T-helper 22 cell (primary cell): Measurements from ENCODE around the gene IPO8.
"Not testable (repeated sequence)": the region's sequence is repeated elsewhere in the genome, so short reads cannot be mapped to it uniquely, and the experiment has no call there.

Source experiments
- DNase-seq: peaks from one replicate; pipeline ENCODE4 v3.0.0-alpha.2; 2020; ENCODE audit warnings: low read depth

The IPO8 gene

DNA sequence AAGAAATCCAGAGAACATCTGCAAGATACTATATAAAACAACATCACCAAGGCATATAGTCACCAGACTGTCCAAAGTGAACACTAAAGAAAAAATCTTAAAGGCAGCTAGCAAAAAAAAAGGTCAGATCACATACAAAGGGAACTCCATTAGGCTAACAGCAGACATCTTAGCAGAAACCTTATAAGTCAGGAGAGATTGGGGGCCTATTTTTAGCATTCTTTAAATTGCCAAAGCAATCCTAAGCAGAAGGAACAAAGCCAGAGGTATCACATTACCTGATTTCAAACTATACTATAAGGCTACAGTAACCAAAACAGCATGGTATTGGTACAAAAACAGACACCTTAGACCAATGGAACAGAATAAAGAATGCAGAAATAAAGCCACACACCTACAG, 92.5 kb downstream of the IPO8 start:
- no peak for DNase-seq

DNA sequence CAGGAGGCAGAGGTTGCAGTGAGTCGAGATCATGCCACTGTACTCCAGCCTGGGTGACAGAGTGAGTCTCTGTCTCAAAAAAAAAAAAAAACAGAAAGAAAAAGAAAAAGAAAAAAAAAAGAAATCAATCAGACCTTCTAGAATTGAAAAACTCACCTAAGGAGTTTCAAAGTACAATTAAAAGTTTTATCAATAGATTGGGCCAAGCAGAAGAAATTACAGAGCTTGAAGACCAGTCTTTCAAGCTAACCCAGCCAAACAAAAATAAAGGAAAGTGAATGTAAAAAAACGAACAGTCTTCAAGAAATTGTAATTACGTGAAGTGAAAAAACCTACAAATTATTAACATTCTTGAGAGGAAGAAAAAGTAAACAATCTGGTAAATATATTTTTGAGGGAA, 93.0 kb downstream of the IPO8 start:
- no peak for DNase-seq

DNA sequence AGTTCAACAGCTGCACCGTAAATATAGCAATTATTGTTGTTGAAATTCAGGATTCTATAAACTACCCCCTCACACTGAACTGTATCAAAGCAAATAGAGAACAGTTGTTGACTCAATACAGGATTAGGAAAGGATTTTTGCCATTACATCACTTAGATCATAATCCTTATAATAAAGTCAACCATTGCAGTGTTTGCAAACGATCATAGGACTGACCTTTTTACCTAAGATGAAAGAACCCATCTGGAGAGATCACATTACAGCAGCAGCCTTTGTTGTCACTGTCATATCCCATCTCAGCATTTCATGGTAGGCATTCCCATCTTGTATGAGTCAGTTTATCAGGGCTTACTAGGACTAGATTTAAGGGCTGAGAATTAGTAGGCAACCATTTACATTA, 96.1 kb downstream of the IPO8 start:
- no peak for DNase-seq

DNA sequence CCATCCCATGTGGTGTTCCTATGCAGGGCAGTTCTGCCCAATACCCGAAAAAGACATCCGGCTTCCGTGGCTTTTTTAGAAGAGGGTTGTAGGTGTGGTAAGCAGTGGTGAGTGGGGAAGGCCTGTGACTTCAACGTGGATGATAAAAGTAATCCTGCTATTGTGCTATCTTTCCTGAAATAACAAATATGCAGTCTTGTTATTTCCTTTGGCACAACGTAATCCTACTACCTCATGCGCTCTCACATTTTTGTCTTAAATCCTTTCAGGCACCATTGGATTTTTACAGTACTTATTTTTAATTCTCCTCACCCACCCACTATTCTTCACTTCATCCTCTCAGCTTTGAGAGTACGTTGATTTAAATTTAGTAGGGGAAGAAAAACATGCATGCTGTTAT, 96.8 kb downstream of the IPO8 start:
- DNase-seq = no peak

DNA sequence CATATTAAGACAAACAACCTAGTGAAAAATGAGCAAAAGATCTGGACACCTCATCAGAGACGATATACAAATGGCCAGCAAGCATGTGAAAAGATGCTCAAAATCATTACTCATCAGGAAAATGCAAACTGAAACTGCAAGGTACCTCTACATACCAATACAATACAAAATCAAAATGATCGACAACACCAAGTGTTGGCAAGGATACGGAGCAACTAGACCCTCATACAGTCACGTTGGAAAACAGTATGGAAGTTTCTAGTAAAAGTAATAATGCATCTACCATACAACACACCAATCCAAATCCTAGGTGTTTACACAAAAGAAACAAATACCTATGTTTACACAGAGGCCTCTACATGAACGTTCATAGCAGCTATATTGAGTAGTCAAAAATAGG, 99.9 kb downstream of the IPO8 start:
- no peak for DNase-seq

GRCh38 chr12:30594509-30594908, 101.2 kb downstream of the IPO8 start:
- DNase-seq = no peak

- DNase-seq = not testable (repeated sequence)
These were observed 107.1 kb downstream of the IPO8 start for GRCh38 chr12:30588572-30588971.

GRCh38 chr12:30587782-30588181, 107.9 kb downstream of the IPO8 start:
- DNase-seq = no peak

DNA sequence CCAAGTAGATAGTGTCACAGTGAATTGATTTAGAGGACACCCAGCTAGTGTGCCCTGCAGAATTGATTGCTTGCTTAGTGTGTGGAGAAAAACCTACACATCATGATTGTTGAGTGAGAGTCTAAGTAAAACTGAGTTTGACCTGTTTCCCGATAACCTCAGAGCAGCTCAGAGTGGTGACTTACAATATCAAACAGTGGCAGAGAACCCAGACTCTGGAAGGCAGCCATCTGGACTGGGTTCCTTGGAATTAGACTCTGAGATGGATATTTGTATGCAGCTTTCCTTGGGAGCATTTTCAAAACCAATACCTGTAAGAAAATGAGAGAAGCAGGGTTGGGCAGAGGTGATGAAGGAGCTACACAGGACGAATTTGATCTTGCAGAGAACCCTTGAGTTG, 109.8 kb downstream of the IPO8 start:
- no peak for DNase-seq

DNA sequence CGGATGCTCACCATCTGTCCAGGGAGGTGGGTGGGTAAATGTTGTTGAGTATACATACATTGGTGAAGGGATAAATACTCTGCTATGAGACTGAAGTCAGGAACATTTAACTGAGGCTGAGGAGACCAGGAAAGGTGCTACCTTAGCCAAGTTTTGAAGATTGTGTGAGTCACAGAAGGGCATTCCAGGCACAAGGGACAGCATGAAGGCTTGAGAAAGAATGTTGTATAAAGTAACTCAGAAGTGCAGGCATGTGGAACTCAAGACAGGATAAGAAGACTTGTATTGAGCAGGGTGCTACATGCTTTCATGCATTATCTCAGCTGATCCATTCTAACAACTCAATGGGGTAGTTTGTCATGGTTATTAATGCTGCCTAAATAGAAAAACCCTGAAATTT, 112.7 kb downstream of the IPO8 start:
- DNase-seq = no peak

DNA sequence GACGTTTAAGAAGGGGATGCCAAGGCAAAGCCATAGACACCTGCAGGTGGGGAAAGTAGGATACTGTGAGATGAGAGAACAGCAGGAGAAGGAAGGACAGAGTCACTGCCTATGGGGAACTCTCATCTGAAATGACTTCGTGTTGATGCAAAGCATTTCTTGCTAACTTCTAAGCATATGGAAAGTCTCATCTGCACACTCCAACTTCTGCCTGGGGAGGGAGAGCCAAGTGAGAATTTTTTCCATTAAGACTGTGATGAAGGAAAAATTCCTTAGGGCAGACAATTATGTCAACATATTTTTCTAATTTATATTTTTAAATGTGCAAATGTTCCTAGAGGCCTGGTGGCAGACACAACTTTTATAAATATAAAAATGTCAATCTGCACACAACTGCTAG, 115.3 kb downstream of the IPO8 start:
- no peak for DNase-seq
